GM19043 (cell line): ENCODE results near the gene FBN3.

ENCODE experiments used
- ATAC-seq: cut with Tn5 transposase; IDR thresholded peaks from one replicate; pipeline ENCODE4 v1.9.1; 2021; ENCODE audit warnings: low read depth; ENCODE audit not compliant: unreplicated experiment

The FBN3 gene

GRCh38 chr19:8094336-8094735 is 55.1 kb downstream of the FBN3 start:
- ATAC-seq = no peak

- no peak for ATAC-seq
Measured at GRCh38 chr19:8093740-8094139, 55.7 kb downstream of the FBN3 start.

GRCh38 chr19:8090950-8091349 is 58.4 kb downstream of the FBN3 start:
- ATAC-seq = no peak

GRCh38 chr19:8089664-8090601 is 59.5 kb downstream of the FBN3 start:
- no peak for ATAC-seq

- ATAC-seq = no peak
Measured at GRCh38 chr19:8088752-8089663, 60.4 kb downstream of the FBN3 start.

- no peak for ATAC-seq
Measured at GRCh38 chr19:8087876-8088275, 61.5 kb downstream of the FBN3 start.

- ATAC-seq = no peak
Measured at GRCh38 chr19:8086849-8087248, 62.5 kb downstream of the FBN3 start.

GRCh38 chr19:8085598-8086408 is 63.6 kb downstream of the FBN3 start:
- ATAC-seq = no peak

- ATAC-seq = no peak
Measured at GRCh38 chr19:8084152-8084551, 65.2 kb downstream of the FBN3 start.

- no peak for ATAC-seq
Measured at GRCh38 chr19:8083141-8083540, 66.3 kb downstream of the FBN3 start.

GRCh38 chr19:8081569-8082550 is 67.5 kb downstream of the FBN3 start:
- ATAC-seq = no peak

- no peak for ATAC-seq
Measured at GRCh38 chr19:8080832-8081231, 68.6 kb downstream of the FBN3 start.

GRCh38 chr19:8079988-8080387 is 69.4 kb downstream of the FBN3 start:
- no peak for ATAC-seq

GRCh38 chr19:8075158-8076074 is 74.0 kb downstream of the FBN3 start:
- ATAC-seq = no peak

GRCh38 chr19:8074501-8074900 is 74.9 kb downstream of the FBN3 start:
- ATAC-seq = no peak

- no peak for ATAC-seq
Measured at GRCh38 chr19:8071912-8072311, 77.5 kb downstream of the FBN3 start.

- no peak for ATAC-seq
Measured at GRCh38 chr19:8069096-8069973, 80.1 kb downstream of the FBN3 start.
